H1 (cell line): ENCODE results near the gene C16orf54. TPM values are rescaled to one million over a fixed set of nuclear protein-coding genes. Genes with fewer than 3 reads are reported as not detected.

Experiments
- CTCF ChIA-PET: fragments of 300-600 bp; sonication (Branson Sonifier 250); formaldehyde crosslinking; loops from one replicate; lab custom pipeline; 2021; ENCODE audit not compliant: partially characterized antibody; lab: Charles Lee
- POLR2A ChIA-PET: fragments of 300-600 bp; sonication (Branson Sonifier 250); formaldehyde crosslinking; loops from one replicate; lab custom pipeline; 2021; ENCODE audit warnings: inconsistent platforms; ENCODE audit not compliant: partially characterized antibody; lab: Charles Lee
- DNase-seq, 2 experiments: peaks; one replicate each; pipeline versions ENCODE4 v3.0.0 to v3.0.0-alpha.2; 2010 to 2022; ENCODE audit warnings: low spot score in 2 of 2, low read depth in 1 of 2, mixed read lengths in 1 of 2
- FAIRE-seq: peaks from 2 replicates; lab custom pipeline; 2011; peaks lifted over from hg19 to GRCh38; lab: Jason Lieb, UNC
- H2AFZ ChIP-seq: 2 replicates; pipeline ENCODE4 v1.8.1; 2012; ENCODE audit warnings: low read length, inconsistent platforms
- H2AK5ac ChIP-seq: 2 replicates; pipeline ENCODE4 v1.6.1; 2013; ENCODE audit warnings: low read depth, low read length
- H2BK120ac ChIP-seq: replicated peaks from 2 replicates; pipeline ENCODE3; 2013; ENCODE audit warnings: low read depth, low read length, inconsistent platforms
- H2BK12ac ChIP-seq: 2 replicates; pipeline ENCODE4 v1.6.1; 2013; ENCODE audit warnings: low read depth, low read length
- H2BK15ac ChIP-seq: 2 replicates; pipeline ENCODE4 v1.6.1; 2013; ENCODE audit warnings: low read length
- H2BK20ac ChIP-seq: 2 replicates; pipeline ENCODE4 v1.6.1; 2013; ENCODE audit warnings: low read length
- H2BK5ac ChIP-seq: 2 replicates; pipeline ENCODE4 v1.6.1; 2013; ENCODE audit warnings: low read depth, low read length
- H3K14ac ChIP-seq: 2 replicates; pipeline ENCODE4 v1.6.1; 2013; ENCODE audit warnings: inconsistent platforms; ENCODE audit not compliant: insufficient read length
- H3K18ac ChIP-seq: 2 replicates; pipeline ENCODE4 v1.6.1; 2013; ENCODE audit warnings: low read length; ENCODE audit errors: extremely low read depth
- H3K23ac ChIP-seq: 2 replicates; pipeline ENCODE4 v1.6.1; 2013; ENCODE audit warnings: inconsistent platforms; ENCODE audit not compliant: insufficient read length
- H3K23me2 ChIP-seq: 2 replicates; pipeline ENCODE4 v1.6.1; 2013; ENCODE audit warnings: low read depth, low read length
- H3K27ac ChIP-seq: 2 replicates; pipeline ENCODE4 v1.6.1; 2011; ENCODE audit warnings: low read depth, low read length, inconsistent platforms
- H3K27me3 ChIP-seq, 4 experiments: replicated peaks in 1 of 4; 1 replicate in 1 of 4; 2 replicates in 3 of 4; pipeline versions ENCODE4 v1.6.1 to v1.8.1; 2011 to 2013; ENCODE audit warnings: low read length in 3 of 4, mild to moderate bottlenecking in 3 of 4, inconsistent platforms in 2 of 4, mixed read lengths in 2 of 4, moderate library complexity in 1 of 4; ENCODE audit not compliant: control insufficient read depth in 3 of 4, insufficient read depth in 3 of 4; ENCODE audit errors: extremely low read depth in 1 of 4
- H3K36me3 ChIP-seq, 4 experiments: 2 replicates each; pipeline versions ENCODE4 v1.6.1 to v1.8.1; 2011 to 2013; ENCODE audit warnings: mild to moderate bottlenecking in 4 of 4, low read length in 3 of 4, moderate library complexity in 2 of 4, control low read depth in 1 of 4, inconsistent platforms in 1 of 4; ENCODE audit not compliant: insufficient read depth in 4 of 4, control insufficient read depth in 2 of 4
- H3K4ac ChIP-seq: replicated peaks from 2 replicates; pipeline ENCODE3; 2013; ENCODE audit warnings: low read length, low read depth, mixed read lengths, inconsistent platforms; ENCODE audit not compliant: insufficient read length
- H3K4me1 ChIP-seq, 4 experiments: replicated peaks in 1 of 4; 1 replicate in 1 of 4; 2 replicates in 3 of 4; pipeline versions ENCODE4 v1.6.1 to v1.8.1; 2011 to 2013; ENCODE audit warnings: low read length in 3 of 4, inconsistent platforms in 2 of 4, mixed read lengths in 1 of 4; ENCODE audit not compliant: insufficient read depth in 4 of 4, control insufficient read depth in 3 of 4
- H3K4me2 ChIP-seq, 2 experiments: 2 replicates each; pipeline versions ENCODE4 v1.6.1 to v1.8.1; 2011 to 2013; ENCODE audit warnings: low read depth in 2 of 2, low read length in 2 of 2, control low read depth in 1 of 2, inconsistent platforms in 1 of 2, mild to moderate bottlenecking in 1 of 2; ENCODE audit not compliant: insufficient read depth in 1 of 2
- H3K4me3 ChIP-seq, 4 experiments: fragments of 200-600, 300-600 bp in 1 of 4; sonication (generic), shearing (Covaris generic), sonication (Bioruptor Twin) in 1 of 4; 2 replicates each; pipeline versions ENCODE4 v1.5.1 to v1.8.1; 2011 to 2016; ENCODE audit warnings: low read length in 4 of 4, low read depth in 3 of 4, control low read depth in 2 of 4, inconsistent platforms in 2 of 4, mild to moderate bottlenecking in 2 of 4, mixed read lengths in 1 of 4, moderate library complexity in 1 of 4; ENCODE audit not compliant: insufficient read depth in 2 of 4; ENCODE audit errors: extremely low read depth in 1 of 4
- H3K56ac ChIP-seq: replicated peaks from 2 replicates; pipeline ENCODE3; 2013; ENCODE audit warnings: low read depth, mild to moderate bottlenecking, mixed read lengths, low read length, inconsistent platforms; ENCODE audit not compliant: insufficient read length
- H3K79me1 ChIP-seq: 2 replicates; pipeline ENCODE4 v1.6.1; 2013; ENCODE audit warnings: low read depth, low read length, control low read depth
- H3K79me2 ChIP-seq, 2 experiments: 2 replicates each; pipeline versions ENCODE4 v1.6.1 to v1.8.1; 2012 to 2013; ENCODE audit warnings: low read length in 2 of 2, mild to moderate bottlenecking in 2 of 2, inconsistent platforms in 1 of 2; ENCODE audit not compliant: insufficient read depth in 2 of 2, control insufficient read depth in 1 of 2
- H3K9ac ChIP-seq, 4 experiments: replicated peaks in 1 of 4; 1 replicate in 1 of 4; 2 replicates in 3 of 4; pipeline versions ENCODE4 v1.6.1 to v1.8.1; 2011 to 2013; ENCODE audit warnings: low read depth in 3 of 4, low read length in 3 of 4, control low read depth in 2 of 4, mild to moderate bottlenecking in 2 of 4, moderate library complexity in 2 of 4, inconsistent platforms in 1 of 4; ENCODE audit errors: extremely low read depth in 1 of 4
- H3K9me3 ChIP-seq, 2 experiments: 2 replicates each; pipeline versions ENCODE4 v1.6.1 to v1.8.1; 2012 to 2013; ENCODE audit warnings: mild to moderate bottlenecking in 2 of 2, moderate library complexity in 2 of 2, control low read depth in 1 of 2, inconsistent platforms in 1 of 2, low read depth in 1 of 2, low read length in 1 of 2, mixed read lengths in 1 of 2; ENCODE audit not compliant: insufficient read depth in 2 of 2
- H4K20me1 ChIP-seq, 2 experiments: replicated peaks in 1 of 2; 2 replicates each; pipeline versions ENCODE3 to v1.8.1; 2011 to 2013; ENCODE audit warnings: inconsistent platforms in 2 of 2, low read length in 2 of 2, mild to moderate bottlenecking in 1 of 2; ENCODE audit not compliant: insufficient read depth in 2 of 2, control insufficient read depth in 1 of 2
- H4K5ac ChIP-seq: 2 replicates; pipeline ENCODE4 v1.6.1; 2013; ENCODE audit warnings: low read length, low read depth, mixed read lengths, inconsistent platforms; ENCODE audit not compliant: insufficient read length
- H4K8ac ChIP-seq: 2 replicates; pipeline ENCODE4 v1.8.0; 2013; ENCODE audit warnings: mild to moderate bottlenecking, moderate library complexity, low read length, inconsistent platforms; ENCODE audit not compliant: insufficient read depth; ENCODE audit errors: extremely low read depth
- H4K91ac ChIP-seq: replicated peaks from 2 replicates; pipeline ENCODE3; 2013; ENCODE audit warnings: low read length, mixed read lengths, inconsistent platforms; ENCODE audit not compliant: insufficient read length
- ASH2L ChIP-seq: fragments of 200-600, 300-600 bp; sonication (generic); IDR thresholded peaks from one replicate; pipeline ENCODE4 v1.7.1; 2017; ENCODE audit warnings: low read length
- BACH1 ChIP-seq: IDR thresholded peaks from 2 replicates; pipeline ENCODE4 v1.6.1; 2012; ENCODE audit warnings: low read length, improper control_type of control experiment
- CBX5 ChIP-seq: fragments of 300-800, 300-1000 bp; sonication (generic); IDR thresholded peaks from 2 replicates; pipeline ENCODE4 v1.7.1; 2016; ENCODE audit warnings: antibody characterized with exemption, low read length, low read depth
- EP300 ChIP-seq, 2 experiments: IDR thresholded peaks; 1 replicate in 1 of 2; 2 replicates in 1 of 2; pipeline ENCODE4 v1.6.1; 2011 to 2012; ENCODE audit warnings: low read depth in 2 of 2, low read length in 2 of 2, mild to moderate bottlenecking in 2 of 2, borderline replicate concordance in 1 of 2, inconsistent platforms in 1 of 2, moderate library complexity in 1 of 2
- GABPA ChIP-seq: IDR thresholded peaks from 2 replicates; pipeline ENCODE4 v1.6.1; 2011; ENCODE audit warnings: mild to moderate bottlenecking, low read length, moderate library complexity, borderline replicate concordance; ENCODE audit not compliant: insufficient read depth
- HDAC2 ChIP-seq, 2 experiments: fragments of 300-600 bp in 1 of 2; sonication (generic) in 1 of 2; IDR thresholded peaks; 2 replicates each; pipeline ENCODE4 v1.6.1; 2011 to 2012; ENCODE audit warnings: low read depth in 2 of 2, low read length in 2 of 2, mild to moderate bottlenecking in 2 of 2, moderate library complexity in 2 of 2, borderline replicate concordance in 1 of 2, inconsistent platforms in 1 of 2
- KDM5A ChIP-seq: fragments of 200-600 bp; IDR thresholded peaks from 2 replicates; pipeline ENCODE4 v1.7.1; 2012; ENCODE audit warnings: mild to moderate bottlenecking, low read length, inconsistent platforms, mixed read lengths
- NRF1 ChIP-seq: IDR thresholded peaks from 2 replicates; pipeline ENCODE4 v1.6.1; 2011; ENCODE audit warnings: mild to moderate bottlenecking, low read depth, low read length, improper control_type of control experiment
- SIRT6 ChIP-seq: IDR thresholded peaks from one replicate; pipeline ENCODE4 v1.7.1; 2012; ENCODE audit warnings: low read length, inconsistent platforms
- SRF ChIP-seq: IDR thresholded peaks from 2 replicates; pipeline ENCODE4 v1.6.1; 2011; ENCODE audit warnings: mild to moderate bottlenecking, low read depth, low read length, moderate library complexity
- TAF7 ChIP-seq: optimal IDR thresholded peaks from 2 replicates; pipeline ENCODE3; 2011; ENCODE audit warnings: low read depth, mild to moderate bottlenecking, inconsistent platforms, low read length, moderate library complexity, borderline replicate concordance
- TCF12 ChIP-seq: IDR thresholded peaks from 2 replicates; pipeline ENCODE4 v1.6.1; 2011; ENCODE audit warnings: low read depth, mild to moderate bottlenecking, low read length
- WGBS, 2 experiments: shearing (Covaris generic) in 1 of 2; methylation state at CpG; one replicate each; pipeline versions ENCODE4 v1.1.6 to v1.1.7; 2013 to 2015; ENCODE audit warnings: low lambda C conversion rate in 2 of 2, mixed read lengths in 2 of 2, inconsistent platforms in 1 of 2, low coverage in 1 of 2, missing lambda C conversion rate in 1 of 2; ENCODE audit not compliant: insufficient replicate concordance in 2 of 2, insufficient coverage in 1 of 2, insufficient read length in 1 of 2; ENCODE audit errors: extremely low coverage in 1 of 2, missing lambda C conversion rate in 1 of 2; 5-methylcytosine and 5-hydroxymethylcytosine counted together
- polyA plus RNA-seq, 7 experiments: library from polyadenylated mRNA; depleted of rRNA in 3 of 7; stranded (reverse) in 5 of 7; unstranded in 2 of 7; fragments of >200 nt in 5 of 7; fragments of 200-250 nt in 2 of 7; gene quantifications; 1 replicate in 5 of 7; 2 replicates in 1 of 7; 4 replicates in 1 of 7; pipeline versions ENCODE4 v1.2.1 to v1.2.3, GENCODE V29; 2011 to 2013; ENCODE audit warnings: missing spikeins in 2 of 7, mixed read lengths in 2 of 7
- total RNA-seq: library from RNA; stranded (reverse); fragmentation: NEBNext Ultra II Directional; extraction: Animal tissue kit (Norgen Biotek cat#: 25700); gene quantifications from 2 replicates; pipeline ENCODE4 v1.2.1, GENCODE V29; 2021

Gene C16orf54
- total and polyA plus RNA-seq, 2 of the 8 experiments (the other 6 are each of a cell fraction or from before 2014, with no cell fraction given), result not detected

GRCh38 chr16:29777576-29778350 lies 32.0 kb upstream of the C16orf54 start, which contains the start of gene ZG16:
Gene ZG16 (plus strand): TSS chr16:29778256. CDS start chr16:29779267, 1,011 bp downstream.
- WGBS, 2 experiments, result 79% methylated on average over 10 of the region's 10 CpGs; no CpG with 5 or more reads in 1 of the 2 experiments
- H2AK5ac ChIP-seq, result no peak within 1 kb of the TSS; the same call in 1 of the 2 replicates
- no peaks in the 10 kb centered on the region for H3K23me2 ChIP-seq
- no peak within 1 kb of the TSS for H3K23ac ChIP-seq
- H2BK12ac ChIP-seq, result no peak within 1 kb of the TSS
- 0 out of 2 replicates have a peak within 1 kb of the TSS, but pooled peaks have one; percentile 61 for H2BK20ac ChIP-seq
- no peak within 1 kb of the TSS for H3K56ac ChIP-seq
- H4K5ac ChIP-seq, result no peak within 1 kb of the TSS
- H3K4me3 ChIP-seq, result no peak within 1 kb of the TSS
- H3K4ac ChIP-seq, result no peak within 1 kb of the TSS
- H2BK5ac ChIP-seq, result no peak within 1 kb of the TSS
- H3K4me2 ChIP-seq, result no peak within 1 kb of the TSS
- no peak within 1 kb of the TSS for H2BK120ac ChIP-seq
- FAIRE-seq, result no peak
- no peak within 1 kb of the TSS for H3K9ac ChIP-seq
- no peaks in the 10 kb centered on the region for H3K79me2 ChIP-seq
- H4K20me1 ChIP-seq, result no peaks in the 10 kb centered on the region
- ChIA-PET CTCF (interaction anchor here (0.6 to 2.3 kb wide), 8 partner anchors 10 to 86 kb away, joined by 3 to 11 read pairs (median 4); partner anchors contain the start of gene MVP), POLR2A (interaction anchor here (0.6 to 3.2 kb wide), 10 partner anchors 7 to 577 kb away, joined by 3 to 16 read pairs (median 3); partner anchors contain the start of genes KIF22 and MAZ)
- H3K79me1 ChIP-seq, result no peaks in the 10 kb centered on the region
- no peaks in the 10 kb centered on the region for H3K9me3 ChIP-seq
- no peaks in the 10 kb centered on the region for H3K36me3 ChIP-seq
- H4K8ac ChIP-seq, result no peak within 1 kb of the TSS; the same call in 1 of the 2 replicates
- no peak for DNase-seq
- peaks cover 0 to 2% (median 0%) of the 10 kb centered on the region in 4 experiments; a peak in 1 of 7 replicates for H3K27me3 ChIP-seq
- no peak within 1 kb of the TSS for H3K18ac ChIP-seq
- H4K91ac ChIP-seq, result no peak within 1 kb of the TSS
- no peak within 1 kb of the TSS for H2AFZ ChIP-seq
- H2BK15ac ChIP-seq, result peak within 1 kb of the TSS; percentile 55; the same call in 1 of the 2 replicates
- no peak within 1 kb of the TSS for H3K27ac ChIP-seq
- no peak within 1 kb of the TSS for H3K14ac ChIP-seq
- no peaks in the 10 kb centered on the region for H3K4me1 ChIP-seq
- TF ChIP-seq TAF7 (no peak), SIRT6 (no peak), ASH2L (no peak), TCF12 (no peak), CBX5 (no peak), SRF (no peak), BACH1 (no peak), NRF1 (no peak), EP300 (IDR thresholded peaks at IDR 0.05; ENCODE audit: borderline replicate concordance in 1 of 2, low read depth in 2 of 2, low read length in 2 of 2) (no peak), KDM5A (no peak), HDAC2 (IDR thresholded peaks at IDR 0.05; ENCODE audit: borderline replicate concordance in 1 of 2, low read depth in 2 of 2, low read length in 2 of 2) (no peak), GABPA (no peak)
